HCT116 (cell line): ENCODE results near the gene MBOAT7.

Experiments
- CEBPB ChIP-seq: IDR thresholded peaks from 2 replicates; pipeline ENCODE4 v1.6.1; 2012; ENCODE audit warnings: low read depth
- CTCF ChIP-seq, 3 experiments: fragments of 200-600 bp in 1 of 3; sonication (generic) in 1 of 3; IDR thresholded peaks in 2 of 3; conservative IDR thresholded peaks in 1 of 3; 2 replicates each; pipeline ENCODE4 v1.5.1; 2012 to 2017; ENCODE audit warnings: low read depth in 2 of 3, low read length in 2 of 3, antibody characterized with exemption in 1 of 3, borderline replicate concordance in 1 of 3, control low read depth in 1 of 3, mild to moderate bottlenecking in 1 of 3, mixed read lengths in 1 of 3, mixed run types in 1 of 3, moderate library complexity in 1 of 3; ENCODE audit not compliant: insufficient read depth in 1 of 3
- MAX ChIP-seq: IDR thresholded peaks from 2 replicates; pipeline ENCODE4 v1.6.1; 2012
- POLR2A ChIP-seq: IDR thresholded peaks from 2 replicates; pipeline ENCODE4 v1.7.0; 2011; ENCODE audit warnings: borderline replicate concordance; ENCODE audit not compliant: insufficient read depth, insufficient read length; ENCODE audit errors: extremely low read depth

DNA sequence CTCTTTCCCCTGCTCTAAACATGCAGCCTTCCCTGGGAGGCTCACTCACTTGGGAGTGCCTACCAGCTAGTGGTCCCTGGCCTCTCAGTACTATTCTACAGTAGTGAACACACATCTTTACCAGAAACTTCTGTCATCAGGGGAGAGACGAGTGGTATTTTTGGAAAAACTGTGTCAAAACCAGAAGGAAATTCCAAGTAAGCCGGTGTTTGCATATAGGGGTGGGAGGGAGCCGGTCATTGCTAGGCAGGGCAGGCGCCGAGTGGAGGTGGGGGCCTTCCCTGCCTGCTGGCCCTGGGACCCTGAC is 18.2 kb upstream of the MBOAT7 start:
- no peak for TF ChIP-seq POLR2A
- TF ChIP-seq CEBPB, result no peak
- no peak for TF ChIP-seq CTCF (IDR thresholded peaks at IDR 0.05 in 2 of 3, conservative IDR thresholded peaks at IDR 0.05 in 1 of 3; ENCODE audit: borderline replicate concordance in 1 of 3, insufficient read depth in 1 of 3, low read depth in 2 of 3, low read length in 2 of 3)
- TF ChIP-seq MAX, result no peak
